Keratinocyte (primary cell): ENCODE measurements around the gene DENND2A.
"Not testable (repeated sequence)": the region's sequence is repeated elsewhere in the genome, so short reads cannot be mapped to it uniquely, and the experiment has no call there.

Source experiments
- EZH2 ChIP-seq: IDR thresholded peaks from one replicate; pipeline ENCODE4 v1.6.1; 2012; ENCODE audit warnings: inconsistent platforms, mild to moderate bottlenecking, low read length, moderate library complexity
- TF ChIP-seq, protein P1 (sequence below), 3 experiments: IDR thresholded peaks in 1 of 3; conservative IDR thresholded peaks in 1 of 3; optimal IDR thresholded peaks in 1 of 3; 2 replicates in 2 of 3; 3 replicates in 1 of 3; pipeline versions ENCODE3 to v1.5.1; 2011; ENCODE audit warnings: low read length in 3 of 3, mild to moderate bottlenecking in 3 of 3, moderate library complexity in 2 of 3, control low read depth in 1 of 3, inconsistent platforms in 1 of 3; ENCODE audit not compliant: insufficient read depth in 2 of 3; ENCODE audit errors: extremely low read depth in 1 of 3

DNA sequence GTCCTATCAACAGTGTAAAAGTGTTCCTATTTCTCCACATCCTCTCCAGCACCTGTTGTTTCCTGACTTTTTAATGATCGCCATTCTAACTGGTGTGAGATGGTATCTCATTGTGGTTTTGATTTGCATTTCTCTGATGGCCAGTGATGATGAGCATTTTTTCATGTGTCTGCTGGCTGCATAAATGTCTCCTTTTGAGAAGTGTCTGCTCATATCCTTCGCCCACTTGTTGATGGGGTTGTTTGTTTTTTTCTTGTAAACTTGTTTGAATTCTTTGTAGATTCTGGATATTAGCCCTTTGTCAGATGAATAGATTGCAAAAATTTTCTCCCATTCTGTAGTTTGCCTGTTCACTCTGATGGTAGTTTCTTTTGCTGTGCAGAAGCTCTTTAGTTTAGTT is 22.3 kb upstream of the DENND2A start:
- TF ChIP-seq, protein P1, sequence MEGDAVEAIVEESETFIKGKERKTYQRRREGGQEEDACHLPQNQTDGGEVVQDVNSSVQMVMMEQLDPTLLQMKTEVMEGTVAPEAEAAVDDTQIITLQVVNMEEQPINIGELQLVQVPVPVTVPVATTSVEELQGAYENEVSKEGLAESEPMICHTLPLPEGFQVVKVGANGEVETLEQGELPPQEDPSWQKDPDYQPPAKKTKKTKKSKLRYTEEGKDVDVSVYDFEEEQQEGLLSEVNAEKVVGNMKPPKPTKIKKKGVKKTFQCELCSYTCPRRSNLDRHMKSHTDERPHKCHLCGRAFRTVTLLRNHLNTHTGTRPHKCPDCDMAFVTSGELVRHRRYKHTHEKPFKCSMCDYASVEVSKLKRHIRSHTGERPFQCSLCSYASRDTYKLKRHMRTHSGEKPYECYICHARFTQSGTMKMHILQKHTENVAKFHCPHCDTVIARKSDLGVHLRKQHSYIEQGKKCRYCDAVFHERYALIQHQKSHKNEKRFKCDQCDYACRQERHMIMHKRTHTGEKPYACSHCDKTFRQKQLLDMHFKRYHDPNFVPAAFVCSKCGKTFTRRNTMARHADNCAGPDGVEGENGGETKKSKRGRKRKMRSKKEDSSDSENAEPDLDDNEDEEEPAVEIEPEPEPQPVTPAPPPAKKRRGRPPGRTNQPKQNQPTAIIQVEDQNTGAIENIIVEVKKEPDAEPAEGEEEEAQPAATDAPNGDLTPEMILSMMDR (optimal IDR thresholded peaks at IDR 0.05 in 1 of 3, IDR thresholded peaks at IDR 0.05 in 1 of 3, conservative IDR thresholded peaks at IDR 0.05 in 1 of 3; ENCODE audit: extremely low read depth in 1 of 3, insufficient read depth in 2 of 3, low read length in 3 of 3): not testable (repeated sequence)
- not testable (repeated sequence) for TF ChIP-seq EZH2
